Neural progenitor cell (in vitro differentiated cells): Measurements from ENCODE around the gene CNTN2. TPM values are rescaled to one million over a fixed set of nuclear protein-coding genes. Genes with fewer than 3 reads are reported as not detected.

Source experiments
- DNase-seq: peaks from one replicate; pipeline ENCODE4 v3.0.0-alpha.2; 2016; ENCODE audit warnings: low spot score
- H2AFZ ChIP-seq: fragments of 200-600 bp; sonication (generic); replicated peaks from 2 replicates; pipeline ENCODE4 v1.6.1; 2016; ENCODE audit warnings: antibody characterized with exemption
- H3F3A ChIP-seq: fragments of 200-600 bp; sonication (generic); 2 replicates; pipeline ENCODE4 v1.6.1; 2016; ENCODE audit warnings: antibody characterized with exemption, low read depth
- H3K27ac ChIP-seq: fragments of 200-600 bp; sonication (generic); 2 replicates; pipeline ENCODE4 v1.5.1; 2016; ENCODE audit warnings: mild to moderate bottlenecking
- H3K27me3 ChIP-seq: fragments of 200-600 bp; sonication (generic); 2 replicates; pipeline ENCODE4 v1.6.1; 2016; ENCODE audit warnings: mild to moderate bottlenecking, moderate library complexity
- H3K36me3 ChIP-seq: fragments of 200-600 bp; sonication (generic); 2 replicates; pipeline ENCODE4 v1.5.1; 2016
- H3K4me1 ChIP-seq: fragments of 200-600 bp; sonication (generic); 2 replicates; pipeline ENCODE4 v1.6.1; 2016; ENCODE audit warnings: mixed run types
- H3K4me2 ChIP-seq: fragments of 200-600 bp; sonication (generic); 2 replicates; pipeline ENCODE4 v1.6.1; 2016
- H3K4me3 ChIP-seq: fragments of 200-600 bp; sonication (generic); 2 replicates; pipeline ENCODE4 v1.5.1; 2016
- H3K79me2 ChIP-seq: fragments of 200-600 bp; sonication (generic); 2 replicates; pipeline ENCODE4 v1.6.1; 2016; ENCODE audit warnings: low read depth
- H3K9ac ChIP-seq: fragments of 200-600 bp; sonication (generic); 2 replicates; pipeline ENCODE4 v1.6.1; 2016
- H3K9me3 ChIP-seq: fragments of 200-600 bp; sonication (generic); 2 replicates; pipeline ENCODE4 v1.5.1; 2016; ENCODE audit warnings: low read depth
- H4K20me1 ChIP-seq: fragments of 200-600 bp; sonication (generic); 2 replicates; pipeline ENCODE4 v1.6.1; 2016; ENCODE audit warnings: low read depth
- H3K27ac Mint-ChIP-seq: 3 replicates; pipeline ENCODE4 v1.8.0; 2021; ENCODE audit warnings: mixed read lengths
- H3K27me3 Mint-ChIP-seq: 2 replicates; pipeline ENCODE4 v1.8.0; 2022; ENCODE audit warnings: low read depth, mild to moderate bottlenecking, inconsistent platforms, moderate library complexity, mixed read lengths; ENCODE audit not compliant: insufficient read depth
- H3K36me3 Mint-ChIP-seq: 3 replicates; pipeline ENCODE4 v1.8.0; 2021; ENCODE audit warnings: mixed read lengths
- H3K4me1 Mint-ChIP-seq: 3 replicates; pipeline ENCODE4 v1.8.0; 2021; ENCODE audit warnings: mixed read lengths
- H3K4me3 Mint-ChIP-seq: 3 replicates; pipeline ENCODE4 v1.8.0; 2021; ENCODE audit warnings: mild to moderate bottlenecking, moderate library complexity, mixed read lengths
- H3K9me3 Mint-ChIP-seq: 3 replicates; pipeline ENCODE4 v1.8.0; 2020; ENCODE audit warnings: mixed read lengths
- EZH2 ChIP-seq: fragments of 200-600 bp; sonication (generic); IDR thresholded peaks from 2 replicates; pipeline ENCODE4 v1.6.1; 2017; ENCODE audit warnings: antibody characterized with exemption, mild to moderate bottlenecking, moderate library complexity
- EZH2phosphoT487 ChIP-seq: fragments of 200-600 bp; sonication (generic); IDR thresholded peaks from 2 replicates; pipeline ENCODE4 v1.6.1; 2017; ENCODE audit warnings: antibody characterized with exemption
- total RNA-seq: library from RNA; depleted of rRNA; stranded (reverse); fragments of >200 nt; gene quantifications from 2 replicates; pipeline ENCODE4 v1.2.3, GENCODE V29; 2015; ENCODE audit warnings: low replicate concordance
- TF ChIP-seq, protein P1 (sequence below): fragments of 200-600 bp; sonication (generic); IDR thresholded peaks from 2 replicates; pipeline ENCODE4 v1.5.1; 2017; ENCODE audit warnings: antibody characterized with exemption, mild to moderate bottlenecking

Gene CNTN2
- total RNA-seq, 1 donor from 2014 or later: 8.4 TPM

GRCh38 chr1:205061227-205061626 is 18.2 kb downstream of the CNTN2 start:
- peak overlapping the region; percentile 53 for H3K27ac Mint-ChIP-seq
- Histone ChIP-seq H3K4me2 (no peak overlapping the region), H3K27me3 (no peaks in the 10 kb centered on the region), H3K4me1 (peaks cover 8% of the 10 kb centered on the region), H3K79me2 (no peaks in the 10 kb centered on the region), H4K20me1 (no peaks in the 10 kb centered on the region), H3K4me3 (no peak overlapping the region), H3K9ac (no peak overlapping the region), H3K36me3 (no peaks in the 10 kb centered on the region), H3K27ac (no peak overlapping the region), H3F3A (peaks cover 5% of the 10 kb centered on the region), H2AFZ (peak overlapping the region; percentile 46), H3K9me3 (no peaks in the 10 kb centered on the region)
- no peaks in the 10 kb centered on the region for H3K36me3 Mint-ChIP-seq
- no peaks in the 10 kb centered on the region for H3K9me3 Mint-ChIP-seq
- peaks cover 23% of the 10 kb centered on the region for H3K4me1 Mint-ChIP-seq
- peaks cover 15% of the 10 kb centered on the region for H3K27me3 Mint-ChIP-seq
- H3K4me3 Mint-ChIP-seq: no peak overlapping the region
- no peak for TF ChIP-seq EZH2
- TF ChIP-seq, protein P1, sequence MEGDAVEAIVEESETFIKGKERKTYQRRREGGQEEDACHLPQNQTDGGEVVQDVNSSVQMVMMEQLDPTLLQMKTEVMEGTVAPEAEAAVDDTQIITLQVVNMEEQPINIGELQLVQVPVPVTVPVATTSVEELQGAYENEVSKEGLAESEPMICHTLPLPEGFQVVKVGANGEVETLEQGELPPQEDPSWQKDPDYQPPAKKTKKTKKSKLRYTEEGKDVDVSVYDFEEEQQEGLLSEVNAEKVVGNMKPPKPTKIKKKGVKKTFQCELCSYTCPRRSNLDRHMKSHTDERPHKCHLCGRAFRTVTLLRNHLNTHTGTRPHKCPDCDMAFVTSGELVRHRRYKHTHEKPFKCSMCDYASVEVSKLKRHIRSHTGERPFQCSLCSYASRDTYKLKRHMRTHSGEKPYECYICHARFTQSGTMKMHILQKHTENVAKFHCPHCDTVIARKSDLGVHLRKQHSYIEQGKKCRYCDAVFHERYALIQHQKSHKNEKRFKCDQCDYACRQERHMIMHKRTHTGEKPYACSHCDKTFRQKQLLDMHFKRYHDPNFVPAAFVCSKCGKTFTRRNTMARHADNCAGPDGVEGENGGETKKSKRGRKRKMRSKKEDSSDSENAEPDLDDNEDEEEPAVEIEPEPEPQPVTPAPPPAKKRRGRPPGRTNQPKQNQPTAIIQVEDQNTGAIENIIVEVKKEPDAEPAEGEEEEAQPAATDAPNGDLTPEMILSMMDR: no peak
- TF ChIP-seq EZH2phosphoT487: no peak
- DNase-seq: no peak

DNA sequence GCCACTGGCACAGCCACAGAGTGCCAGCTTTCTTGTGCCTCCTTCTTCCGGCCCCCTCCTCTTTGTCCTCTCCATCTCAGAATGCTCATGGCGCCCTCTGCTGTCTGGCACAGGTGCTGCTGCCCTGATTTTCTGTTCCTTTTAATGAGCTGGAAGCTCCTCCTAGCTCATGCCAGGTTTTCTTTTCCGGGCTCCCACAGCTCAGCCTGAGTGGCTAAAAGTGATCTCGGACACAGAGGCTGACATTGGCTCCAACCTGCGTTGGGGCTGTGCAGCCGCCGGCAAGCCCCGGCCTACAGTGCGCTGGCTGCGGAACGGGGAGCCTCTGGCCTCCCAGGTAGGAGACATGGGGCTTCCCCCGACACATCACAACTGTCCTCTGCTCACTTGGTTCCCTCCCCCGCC is 18.7 kb downstream of the CNTN2 start:
- Histone ChIP-seq H3K4me1 (peaks cover 4% of the 10 kb centered on the region), H3F3A (peaks cover under 1% of the 10 kb centered on the region), H3K27me3 (no peaks in the 10 kb centered on the region), H3K79me2 (no peaks in the 10 kb centered on the region), H3K4me2 (peak overlapping the region; percentile 19), H3K27ac (no peak overlapping the region), H2AFZ (peak overlapping the region; percentile 46), H4K20me1 (no peaks in the 10 kb centered on the region), H3K4me3 (no peak overlapping the region), H3K9ac (no peak overlapping the region), H3K9me3 (no peaks in the 10 kb centered on the region), H3K36me3 (no peaks in the 10 kb centered on the region)
- Mint-ChIP-seq H3K9me3 (no peaks in the 10 kb centered on the region), H3K27me3 (peaks cover 18% of the 10 kb centered on the region), H3K36me3 (no peaks in the 10 kb centered on the region), H3K4me3 (no peak overlapping the region), H3K27ac (peak overlapping the region; percentile 53), H3K4me1 (peaks cover 23% of the 10 kb centered on the region)
- TF ChIP-seq, protein P1: peak; percentile 97
- no peak for TF ChIP-seq EZH2phosphoT487
- DNase-seq: peak; percentile 89

- no peaks in the 10 kb centered on the region for H4K20me1 ChIP-seq
- no peak overlapping the region for H3K4me3 ChIP-seq
- DNase-seq: no peak
- Mint-ChIP-seq H3K27ac (peak overlapping the region; percentile 66), H3K4me1 (peaks cover 18% of the 10 kb centered on the region), H3K36me3 (no peaks in the 10 kb centered on the region), H3K4me3 (no peak overlapping the region), H3K27me3 (peaks cover 18% of the 10 kb centered on the region), H3K9me3 (no peaks in the 10 kb centered on the region)
- no peaks in the 10 kb centered on the region for H3K9me3 ChIP-seq
- no peaks in the 10 kb centered on the region for H3K27me3 ChIP-seq
- no peaks in the 10 kb centered on the region for H3K36me3 ChIP-seq
- no peaks in the 10 kb centered on the region for H3K79me2 ChIP-seq
- H2AFZ ChIP-seq: no peak overlapping the region
- no peaks in the 10 kb centered on the region for H3F3A ChIP-seq
- H3K27ac ChIP-seq: no peak overlapping the region
- H3K4me2 ChIP-seq: no peak overlapping the region
- H3K9ac ChIP-seq: no peak overlapping the region
- peaks cover 3% of the 10 kb centered on the region for H3K4me1 ChIP-seq
- TF ChIP-seq EZH2phosphoT487 (no peak), EZH2 (no peak)
- TF ChIP-seq, protein P1: no peak
Measured at GRCh38 chr1:205062319-205062718, 19.3 kb downstream of the CNTN2 start.
